ENCODE data around the gene DNER.

DNA sequence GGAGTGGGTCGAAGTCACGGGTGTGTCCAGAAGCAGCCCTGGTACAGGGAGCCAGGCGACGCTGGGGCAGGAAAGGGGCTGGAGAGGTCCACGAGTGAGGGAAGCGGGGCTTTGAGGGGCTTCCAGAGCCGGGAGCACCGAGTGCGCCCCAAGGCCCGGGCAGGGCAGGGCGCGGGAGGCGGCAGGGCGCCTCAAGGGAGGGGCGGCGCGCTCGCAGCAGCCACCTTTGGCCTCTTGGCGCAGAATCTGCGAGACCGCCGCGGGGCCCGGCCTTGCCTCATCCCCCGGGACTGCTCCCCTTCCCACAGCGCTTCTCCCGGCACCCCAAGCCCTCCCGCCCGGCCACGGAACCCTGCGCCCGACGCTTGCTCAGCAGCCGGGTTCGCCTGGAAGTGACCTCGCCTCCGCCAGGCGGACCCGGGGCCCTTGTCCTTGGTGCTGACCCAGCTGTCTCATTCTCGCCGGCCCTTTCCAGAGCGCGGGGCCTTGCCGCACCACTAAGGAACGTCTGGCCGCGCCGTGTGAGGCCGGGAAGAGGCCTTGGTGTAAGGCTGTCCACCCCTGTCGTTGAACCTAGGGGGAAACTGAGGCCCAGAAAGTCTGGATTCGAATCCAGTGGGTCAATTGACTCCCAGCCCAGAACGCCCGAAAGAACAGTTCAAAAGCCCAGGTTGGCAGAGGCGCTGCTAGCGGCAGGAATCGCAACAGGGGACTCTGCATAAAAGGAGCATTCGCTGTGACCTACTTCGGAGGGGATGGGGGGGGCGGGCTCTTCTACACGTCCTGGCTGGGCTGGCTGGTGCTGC is 584 bp upstream of the DNER start:
- TF ChIP-seq, protein P1, sequence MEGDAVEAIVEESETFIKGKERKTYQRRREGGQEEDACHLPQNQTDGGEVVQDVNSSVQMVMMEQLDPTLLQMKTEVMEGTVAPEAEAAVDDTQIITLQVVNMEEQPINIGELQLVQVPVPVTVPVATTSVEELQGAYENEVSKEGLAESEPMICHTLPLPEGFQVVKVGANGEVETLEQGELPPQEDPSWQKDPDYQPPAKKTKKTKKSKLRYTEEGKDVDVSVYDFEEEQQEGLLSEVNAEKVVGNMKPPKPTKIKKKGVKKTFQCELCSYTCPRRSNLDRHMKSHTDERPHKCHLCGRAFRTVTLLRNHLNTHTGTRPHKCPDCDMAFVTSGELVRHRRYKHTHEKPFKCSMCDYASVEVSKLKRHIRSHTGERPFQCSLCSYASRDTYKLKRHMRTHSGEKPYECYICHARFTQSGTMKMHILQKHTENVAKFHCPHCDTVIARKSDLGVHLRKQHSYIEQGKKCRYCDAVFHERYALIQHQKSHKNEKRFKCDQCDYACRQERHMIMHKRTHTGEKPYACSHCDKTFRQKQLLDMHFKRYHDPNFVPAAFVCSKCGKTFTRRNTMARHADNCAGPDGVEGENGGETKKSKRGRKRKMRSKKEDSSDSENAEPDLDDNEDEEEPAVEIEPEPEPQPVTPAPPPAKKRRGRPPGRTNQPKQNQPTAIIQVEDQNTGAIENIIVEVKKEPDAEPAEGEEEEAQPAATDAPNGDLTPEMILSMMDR (IDR thresholded peaks at IDR 0.05; ENCODE audit: extremely low read depth in 1 of 2, insufficient read depth in 1 of 2, low read depth in 1 of 2, low read length in 2 of 2), result no peak
- no peak for TF ChIP-seq POLR2A (IDR thresholded peaks at IDR 0.05; ENCODE audit: low read depth, low read length)
- no peak for TF ChIP-seq JUN (IDR thresholded peaks at IDR 0.05; ENCODE audit: borderline replicate concordance, insufficient read depth, insufficient read length, low read depth)
